WTC11 (cell line): ENCODE data around the gene TCF7L2.

Experiments
- ATF3 ChIP-seq: sonication (generic); formaldehyde crosslinking; conservative IDR thresholded peaks from 2 replicates; pipeline ENCODE4 v1.8.1; 2022; ENCODE audit warnings: mild to moderate bottlenecking, missing genetic modification reagents
- CBFB ChIP-seq: sonication (generic); formaldehyde crosslinking; IDR thresholded peaks from 2 replicates; pipeline ENCODE4 v1.8.1; 2022; ENCODE audit warnings: mild to moderate bottlenecking, low read depth, missing genetic modification reagents
- KAT7 ChIP-seq: sonication (generic); formaldehyde crosslinking; IDR thresholded peaks from 2 replicates; pipeline ENCODE4 v1.8.1; 2023; ENCODE audit warnings: missing genetic modification reagents, mild to moderate bottlenecking, borderline replicate concordance
- MXD4 ChIP-seq: fragments of 250-450 bp; sonication (Bioruptor Pico); IDR thresholded peaks from 2 replicates; pipeline ENCODE4 v1.8.0; 2021; ENCODE audit warnings: mild to moderate bottlenecking, moderate library complexity, borderline replicate concordance
- TP53 ChIP-seq: sonication (generic); formaldehyde crosslinking; IDR thresholded peaks from 2 replicates; pipeline ENCODE4 v1.8.1; 2023; ENCODE audit warnings: mild to moderate bottlenecking, missing genetic modification reagents
- ZNF121 ChIP-seq: sonication (generic); formaldehyde crosslinking; IDR thresholded peaks from 2 replicates; pipeline ENCODE4 v1.8.0; 2023; ENCODE audit warnings: missing genetic modification reagents
- ZNF263 ChIP-seq: sonication (generic); formaldehyde crosslinking; IDR thresholded peaks from 2 replicates; pipeline ENCODE4 v1.8.1; 2022; ENCODE audit warnings: low read depth, mild to moderate bottlenecking, moderate library complexity, missing genetic modification reagents
- TF ChIP-seq, protein P1 (sequence below): fragments of 200-600 bp; IDR thresholded peaks from 2 replicates; pipeline ENCODE4 v1.8.0; 2022; ENCODE audit warnings: antibody characterized with exemption
- TF ChIP-seq, protein P2 (sequence below): sonication (generic); formaldehyde crosslinking; IDR thresholded peaks from 2 replicates; pipeline ENCODE4 v1.8.1; 2023; ENCODE audit warnings: mild to moderate bottlenecking, missing genetic modification reagents
- TF ChIP-seq, protein P3 (sequence below): sonication (generic); formaldehyde crosslinking; IDR thresholded peaks from 2 replicates; pipeline ENCODE4 v1.8.1; 2022; ENCODE audit warnings: low read depth, mild to moderate bottlenecking, moderate library complexity, missing genetic modification reagents, borderline replicate concordance
- TF ChIP-seq, protein P4 (sequence below): fragments of 250-450 bp; sonication (Bioruptor Pico); IDR thresholded peaks from 2 replicates; pipeline ENCODE4 v2.1.2; 2022; ENCODE audit warnings: mild to moderate bottlenecking, moderate library complexity
- TF ChIP-seq, protein P5 (sequence below): sonication (generic); formaldehyde crosslinking; IDR thresholded peaks from 2 replicates; pipeline ENCODE4 v1.8.0; 2022; ENCODE audit warnings: mild to moderate bottlenecking, missing genetic modification reagents

- TF ChIP-seq, protein P1, sequence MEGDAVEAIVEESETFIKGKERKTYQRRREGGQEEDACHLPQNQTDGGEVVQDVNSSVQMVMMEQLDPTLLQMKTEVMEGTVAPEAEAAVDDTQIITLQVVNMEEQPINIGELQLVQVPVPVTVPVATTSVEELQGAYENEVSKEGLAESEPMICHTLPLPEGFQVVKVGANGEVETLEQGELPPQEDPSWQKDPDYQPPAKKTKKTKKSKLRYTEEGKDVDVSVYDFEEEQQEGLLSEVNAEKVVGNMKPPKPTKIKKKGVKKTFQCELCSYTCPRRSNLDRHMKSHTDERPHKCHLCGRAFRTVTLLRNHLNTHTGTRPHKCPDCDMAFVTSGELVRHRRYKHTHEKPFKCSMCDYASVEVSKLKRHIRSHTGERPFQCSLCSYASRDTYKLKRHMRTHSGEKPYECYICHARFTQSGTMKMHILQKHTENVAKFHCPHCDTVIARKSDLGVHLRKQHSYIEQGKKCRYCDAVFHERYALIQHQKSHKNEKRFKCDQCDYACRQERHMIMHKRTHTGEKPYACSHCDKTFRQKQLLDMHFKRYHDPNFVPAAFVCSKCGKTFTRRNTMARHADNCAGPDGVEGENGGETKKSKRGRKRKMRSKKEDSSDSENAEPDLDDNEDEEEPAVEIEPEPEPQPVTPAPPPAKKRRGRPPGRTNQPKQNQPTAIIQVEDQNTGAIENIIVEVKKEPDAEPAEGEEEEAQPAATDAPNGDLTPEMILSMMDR = no peak
- TF ChIP-seq ATF3 (CRISPR knock-in tag) (no peak), ZNF263 (CRISPR knock-in tag) (no peak), CBFB (CRISPR knock-in tag) (no peak), TP53 (CRISPR knock-in tag) (no peak), MXD4 (CRISPR knock-in tag) (no peak), ZNF121 (CRISPR knock-in tag) (no peak), KAT7 (CRISPR knock-in tag) (no peak)
- TF ChIP-seq, protein P2, sequence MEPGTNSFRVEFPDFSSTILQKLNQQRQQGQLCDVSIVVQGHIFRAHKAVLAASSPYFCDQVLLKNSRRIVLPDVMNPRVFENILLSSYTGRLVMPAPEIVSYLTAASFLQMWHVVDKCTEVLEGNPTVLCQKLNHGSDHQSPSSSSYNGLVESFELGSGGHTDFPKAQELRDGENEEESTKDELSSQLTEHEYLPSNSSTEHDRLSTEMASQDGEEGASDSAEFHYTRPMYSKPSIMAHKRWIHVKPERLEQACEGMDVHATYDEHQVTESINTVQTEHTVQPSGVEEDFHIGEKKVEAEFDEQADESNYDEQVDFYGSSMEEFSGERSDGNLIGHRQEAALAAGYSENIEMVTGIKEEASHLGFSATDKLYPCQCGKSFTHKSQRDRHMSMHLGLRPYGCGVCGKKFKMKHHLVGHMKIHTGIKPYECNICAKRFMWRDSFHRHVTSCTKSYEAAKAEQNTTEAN = no peak
- TF ChIP-seq, protein P3, sequence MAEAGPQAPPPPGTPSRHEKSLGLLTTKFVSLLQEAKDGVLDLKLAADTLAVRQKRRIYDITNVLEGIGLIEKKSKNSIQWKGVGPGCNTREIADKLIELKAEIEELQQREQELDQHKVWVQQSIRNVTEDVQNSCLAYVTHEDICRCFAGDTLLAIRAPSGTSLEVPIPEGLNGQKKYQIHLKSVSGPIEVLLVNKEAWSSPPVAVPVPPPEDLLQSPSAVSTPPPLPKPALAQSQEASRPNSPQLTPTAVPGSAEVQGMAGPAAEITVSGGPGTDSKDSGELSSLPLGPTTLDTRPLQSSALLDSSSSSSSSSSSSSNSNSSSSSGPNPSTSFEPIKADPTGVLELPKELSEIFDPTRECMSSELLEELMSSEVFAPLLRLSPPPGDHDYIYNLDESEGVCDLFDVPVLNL = no peak
- TF ChIP-seq, protein P4, sequence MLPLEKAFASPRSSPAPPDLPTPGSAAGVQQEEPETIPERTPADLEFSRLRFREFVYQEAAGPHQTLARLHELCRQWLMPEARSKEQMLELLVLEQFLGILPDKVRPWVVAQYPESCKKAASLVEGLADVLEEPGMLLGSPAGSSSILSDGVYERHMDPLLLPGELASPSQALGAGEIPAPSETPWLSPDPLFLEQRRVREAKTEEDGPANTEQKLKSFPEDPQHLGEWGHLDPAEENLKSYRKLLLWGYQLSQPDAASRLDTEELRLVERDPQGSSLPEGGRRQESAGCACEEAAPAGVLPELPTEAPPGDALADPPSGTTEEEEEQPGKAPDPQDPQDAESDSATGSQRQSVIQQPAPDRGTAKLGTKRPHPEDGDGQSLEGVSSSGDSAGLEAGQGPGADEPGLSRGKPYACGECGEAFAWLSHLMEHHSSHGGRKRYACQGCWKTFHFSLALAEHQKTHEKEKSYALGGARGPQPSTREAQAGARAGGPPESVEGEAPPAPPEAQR (CRISPR knock-in tag) = no peak
- TF ChIP-seq, protein P5, sequence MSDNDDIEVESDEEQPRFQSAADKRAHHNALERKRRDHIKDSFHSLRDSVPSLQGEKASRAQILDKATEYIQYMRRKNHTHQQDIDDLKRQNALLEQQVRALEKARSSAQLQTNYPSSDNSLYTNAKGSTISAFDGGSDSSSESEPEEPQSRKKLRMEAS = no peak
These were observed 34.2 kb upstream of the TCF7L2 start for GRCh38 chr10:112915590-112916572.
